Osteocyte (in vitro differentiated cells): ENCODE measurements around the gene NT5E. TPM values are rescaled to one million over a fixed set of nuclear protein-coding genes. Genes with fewer than 3 reads are reported as not detected.

Experiments
- DNase-seq: peaks from one replicate; pipeline ENCODE4 v3.0.0; 2021; ENCODE audit warnings: mixed read lengths; ENCODE audit not compliant: unreplicated experiment; ENCODE audit errors: extremely low spot score
- H3K27ac Mint-ChIP-seq: one replicate; pipeline ENCODE4 v1.8.0; 2021; ENCODE audit warnings: mild to moderate bottlenecking, mixed read lengths; ENCODE audit not compliant: unreplicated experiment
- H3K27me3 Mint-ChIP-seq: one replicate; pipeline ENCODE4 v1.8.0; 2021; ENCODE audit warnings: mixed read lengths; ENCODE audit not compliant: unreplicated experiment
- H3K36me3 Mint-ChIP-seq: one replicate; pipeline ENCODE4 v1.8.0; 2021; ENCODE audit warnings: mixed read lengths; ENCODE audit not compliant: unreplicated experiment
- H3K4me1 Mint-ChIP-seq: one replicate; pipeline ENCODE4 v1.8.0; 2021; ENCODE audit warnings: mixed read lengths; ENCODE audit not compliant: unreplicated experiment
- H3K4me3 Mint-ChIP-seq: one replicate; pipeline ENCODE4 v1.8.0; 2021; ENCODE audit warnings: mild to moderate bottlenecking, moderate library complexity, mixed read lengths; ENCODE audit not compliant: unreplicated experiment
- H3K9me3 Mint-ChIP-seq: one replicate; pipeline ENCODE4 v1.8.0; 2021; ENCODE audit warnings: mixed read lengths; ENCODE audit not compliant: unreplicated experiment
- CTCF ChIP-seq: fragments of 200-600 bp; sonication (generic); IDR thresholded peaks from 2 replicates; pipeline ENCODE4 v1.5.0; 2021; ENCODE audit warnings: antibody characterized with exemption, mild to moderate bottlenecking, moderate library complexity
- total RNA-seq: library from RNA; stranded (reverse); gene quantifications from 2 replicates; pipeline ENCODE4 v1.2.1, GENCODE V29; 2021

The NT5E gene
- total RNA-seq, 1 donor from 2014 or later: 197 TPM

GRCh38 chr6:85472744-85473143 is 22.9 kb downstream of the NT5E start:
- Mint-ChIP-seq H3K27ac (peak overlapping the region; percentile 91), H3K4me3 (no peak overlapping the region), H3K27me3 (no peaks in the 10 kb centered on the region), H3K36me3 (peaks cover 54% of the 10 kb centered on the region), H3K9me3 (peaks cover 4% of the 10 kb centered on the region), H3K4me1 (peaks cover 60% of the 10 kb centered on the region)
- TF ChIP-seq CTCF: no peak
- no peak for DNase-seq

DNA sequence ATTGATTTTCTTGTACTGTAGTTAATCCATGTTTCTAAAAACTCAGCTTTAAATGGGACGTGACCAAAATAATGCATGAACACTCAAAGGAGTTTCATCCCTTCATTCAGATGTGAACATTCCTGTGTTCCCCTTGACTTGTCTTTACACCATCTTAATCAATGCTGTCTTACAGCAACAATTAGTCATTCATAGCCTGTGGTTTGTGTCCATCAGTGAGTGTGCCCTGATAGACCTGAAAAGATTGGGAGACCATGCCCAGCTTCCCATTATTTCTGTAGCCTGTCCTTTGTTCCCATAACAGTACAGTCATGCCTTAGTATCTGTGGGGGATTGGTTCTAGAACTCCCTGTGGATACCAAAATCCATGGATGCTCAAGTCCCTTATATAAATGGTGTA is 23.9 kb downstream of the NT5E start:
- no peak overlapping the region for H3K4me3 Mint-ChIP-seq
- TF ChIP-seq CTCF: no peak
- H3K9me3 Mint-ChIP-seq: peaks cover 4% of the 10 kb centered on the region
- peaks cover 50% of the 10 kb centered on the region for H3K36me3 Mint-ChIP-seq
- H3K27me3 Mint-ChIP-seq: no peaks in the 10 kb centered on the region
- no peak for DNase-seq
- peaks cover 50% of the 10 kb centered on the region for H3K4me1 Mint-ChIP-seq
- H3K27ac Mint-ChIP-seq: peak overlapping the region; percentile 91

DNA sequence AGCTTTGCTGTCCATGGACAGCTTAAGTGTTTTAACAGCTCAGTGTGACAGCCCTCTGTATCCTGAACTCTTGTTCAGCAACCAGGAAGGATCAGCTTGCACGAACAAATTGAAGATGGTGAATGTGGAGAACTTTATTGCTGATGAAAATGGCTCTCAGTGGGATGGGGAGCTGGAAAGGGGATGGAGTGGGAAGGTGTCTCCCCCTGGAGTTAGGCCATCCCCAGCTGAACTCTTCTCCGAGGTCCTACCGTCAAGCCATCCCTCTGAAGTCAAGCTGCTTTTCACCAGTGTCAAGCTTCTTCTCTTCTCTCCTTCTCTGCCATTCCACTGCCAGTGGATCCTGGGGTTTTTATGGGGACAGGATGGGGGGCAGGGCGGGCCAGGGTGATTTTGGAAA is 26.6 kb downstream of the NT5E start:
- Mint-ChIP-seq H3K36me3 (peaks cover 61% of the 10 kb centered on the region), H3K9me3 (peaks cover 4% of the 10 kb centered on the region), H3K27ac (no peak overlapping the region), H3K27me3 (no peaks in the 10 kb centered on the region), H3K4me1 (peaks cover 35% of the 10 kb centered on the region), H3K4me3 (no peak overlapping the region)
- no peak for DNase-seq
- TF ChIP-seq CTCF: no peak

- no peak for DNase-seq
- H3K27me3 Mint-ChIP-seq: no peaks in the 10 kb centered on the region
- H3K9me3 Mint-ChIP-seq: peaks cover 4% of the 10 kb centered on the region
- peaks cover 49% of the 10 kb centered on the region for H3K36me3 Mint-ChIP-seq
- peak overlapping the region; percentile 36 for H3K27ac Mint-ChIP-seq
- H3K4me1 Mint-ChIP-seq: peaks cover 26% of the 10 kb centered on the region
- no peak for TF ChIP-seq CTCF
- H3K4me3 Mint-ChIP-seq: no peak overlapping the region
Measured at GRCh38 chr6:85479208-85479607, 29.3 kb downstream of the NT5E start.

DNA sequence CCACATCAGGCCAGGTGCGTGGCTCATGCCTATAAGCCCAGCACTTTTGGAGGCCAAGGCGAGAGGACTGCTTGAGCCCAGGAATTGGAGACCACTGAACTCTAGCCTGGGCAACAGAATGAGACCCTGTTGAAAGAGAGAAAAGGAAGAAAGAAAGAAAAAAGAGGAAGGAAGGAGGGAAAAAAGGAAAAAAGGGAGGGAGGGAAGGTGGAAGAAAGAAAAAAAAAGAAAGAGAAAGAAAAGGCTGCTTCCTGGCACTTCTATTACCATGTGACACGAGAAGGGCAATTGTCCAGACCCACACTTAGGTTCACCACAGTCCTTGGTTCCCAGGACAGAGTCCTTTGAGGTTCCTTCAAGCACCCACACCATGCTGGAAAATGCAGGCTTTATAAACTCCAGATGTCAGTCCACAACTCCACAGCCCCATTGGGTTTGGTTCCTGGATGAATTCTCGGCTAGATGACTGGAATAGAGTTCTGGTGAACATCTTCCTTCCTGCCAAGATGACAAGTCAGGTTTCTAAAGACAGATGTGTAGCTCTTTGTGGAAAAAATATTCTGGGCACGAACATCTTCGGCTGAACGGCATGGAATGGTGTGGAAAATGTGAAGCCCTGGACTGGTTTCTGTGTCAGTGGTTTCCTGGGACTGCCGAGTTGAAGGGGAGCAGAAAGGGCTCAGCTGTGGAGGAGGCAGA is 32.5 kb downstream of the NT5E start:
- Mint-ChIP-seq H3K4me3 (no peak overlapping the region), H3K36me3 (peaks cover 37% of the 10 kb centered on the region), H3K27me3 (no peaks in the 10 kb centered on the region), H3K9me3 (no peaks in the 10 kb centered on the region), H3K27ac (peak overlapping the region; percentile 75), H3K4me1 (peaks cover 18% of the 10 kb centered on the region)
- TF ChIP-seq CTCF: no peak
- no peak for DNase-seq
